SK-N-SH (cell line): ENCODE data around the gene CENPU.

ENCODE experiments used
- CHD2 ChIP-seq: fragments of 150-350 bp; IDR thresholded peaks from 2 replicates; pipeline ENCODE4 v1.6.1; 2018; ENCODE audit warnings: low read length; ENCODE audit not compliant: partially characterized antibody
- FOSL2 ChIP-seq: IDR thresholded peaks from 2 replicates; pipeline ENCODE4 v1.4.0; 2012; ENCODE audit warnings: low read depth, mild to moderate bottlenecking, moderate library complexity, borderline replicate concordance
- FOXJ3 ChIP-seq: sonication (generic); formaldehyde crosslinking; IDR thresholded peaks from 2 replicates; pipeline ENCODE4 v1.5.1; 2020; ENCODE audit warnings: mild to moderate bottlenecking, missing genetic modification reagents
- GABPA ChIP-seq: IDR thresholded peaks from 2 replicates; pipeline ENCODE4 v1.4.0; 2012; ENCODE audit warnings: low read depth, mild to moderate bottlenecking
- POLR2AphosphoS5 ChIP-seq: IDR thresholded peaks from 2 replicates; pipeline ENCODE4 v1.6.1; 2012; ENCODE audit warnings: low read depth, low read length
- RAD21 ChIP-seq: IDR thresholded peaks from 2 replicates; pipeline ENCODE4 v1.6.1; 2012; ENCODE audit warnings: mild to moderate bottlenecking, low read length
- RFX5 ChIP-seq: IDR thresholded peaks from 2 replicates; pipeline ENCODE4 v1.6.1; 2012; ENCODE audit warnings: mild to moderate bottlenecking, improper control_type of control experiment, low read length
- SMC3 ChIP-seq: IDR thresholded peaks from 2 replicates; pipeline ENCODE4 v1.6.1; 2012; ENCODE audit warnings: low read depth, low read length, improper control_type of control experiment
- YY1 ChIP-seq: IDR thresholded peaks from 2 replicates; pipeline ENCODE4 v1.4.0; 2012; ENCODE audit warnings: low read depth, mild to moderate bottlenecking
- TF ChIP-seq, protein P1 (sequence below): fragments of 200-600 bp; sonication (generic); IDR thresholded peaks from 2 replicates; pipeline ENCODE4 v1.6.1; 2017; ENCODE audit warnings: antibody characterized with exemption, mild to moderate bottlenecking, moderate library complexity
- TF ChIP-seq, protein P2 (sequence below): IDR thresholded peaks from 2 replicates; pipeline ENCODE4 v1.4.0; 2012; ENCODE audit warnings: low read depth

DNA sequence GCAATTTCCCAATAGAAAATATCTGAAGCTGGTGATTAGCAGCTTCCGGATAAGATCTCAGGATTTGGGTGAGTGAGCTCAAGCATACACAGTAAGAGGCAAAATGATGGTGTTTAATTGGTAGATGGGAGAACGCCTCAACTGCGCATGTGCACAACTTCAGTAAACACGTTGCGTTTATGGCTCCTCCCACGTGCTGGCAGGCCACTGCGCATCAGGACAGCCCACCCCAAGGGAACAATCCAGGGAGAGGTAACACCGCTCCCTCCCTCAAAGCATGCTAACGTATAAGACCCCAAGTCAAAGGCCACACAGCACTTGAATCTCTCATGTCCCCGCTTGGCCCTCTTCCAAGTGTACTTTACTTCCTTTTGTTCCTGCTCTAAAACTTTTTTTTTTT lies 10.3 kb upstream of the CENPU start:
- TF ChIP-seq FOXJ3 = no peak
- no peak for TF ChIP-seq FOSL2
- TF ChIP-seq, protein P1, sequence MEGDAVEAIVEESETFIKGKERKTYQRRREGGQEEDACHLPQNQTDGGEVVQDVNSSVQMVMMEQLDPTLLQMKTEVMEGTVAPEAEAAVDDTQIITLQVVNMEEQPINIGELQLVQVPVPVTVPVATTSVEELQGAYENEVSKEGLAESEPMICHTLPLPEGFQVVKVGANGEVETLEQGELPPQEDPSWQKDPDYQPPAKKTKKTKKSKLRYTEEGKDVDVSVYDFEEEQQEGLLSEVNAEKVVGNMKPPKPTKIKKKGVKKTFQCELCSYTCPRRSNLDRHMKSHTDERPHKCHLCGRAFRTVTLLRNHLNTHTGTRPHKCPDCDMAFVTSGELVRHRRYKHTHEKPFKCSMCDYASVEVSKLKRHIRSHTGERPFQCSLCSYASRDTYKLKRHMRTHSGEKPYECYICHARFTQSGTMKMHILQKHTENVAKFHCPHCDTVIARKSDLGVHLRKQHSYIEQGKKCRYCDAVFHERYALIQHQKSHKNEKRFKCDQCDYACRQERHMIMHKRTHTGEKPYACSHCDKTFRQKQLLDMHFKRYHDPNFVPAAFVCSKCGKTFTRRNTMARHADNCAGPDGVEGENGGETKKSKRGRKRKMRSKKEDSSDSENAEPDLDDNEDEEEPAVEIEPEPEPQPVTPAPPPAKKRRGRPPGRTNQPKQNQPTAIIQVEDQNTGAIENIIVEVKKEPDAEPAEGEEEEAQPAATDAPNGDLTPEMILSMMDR = no peak
- no peak for TF ChIP-seq GABPA
- TF ChIP-seq SMC3 = no peak
- no peak for TF ChIP-seq RAD21
- TF ChIP-seq, protein P2, sequence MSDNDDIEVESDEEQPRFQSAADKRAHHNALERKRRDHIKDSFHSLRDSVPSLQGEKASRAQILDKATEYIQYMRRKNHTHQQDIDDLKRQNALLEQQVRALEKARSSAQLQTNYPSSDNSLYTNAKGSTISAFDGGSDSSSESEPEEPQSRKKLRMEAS = no peak
- TF ChIP-seq RFX5 = no peak
- no peak for TF ChIP-seq CHD2
- TF ChIP-seq YY1 = no peak
- no peak for TF ChIP-seq POLR2AphosphoS5
